HG03460 (cell line): ENCODE measurements around the gene OR51S1.
"Not testable (repeated sequence)": the region's sequence is repeated elsewhere in the genome, so short reads cannot be mapped to it uniquely, and the experiment has no call there.

Experiments used
- ATAC-seq: cut with Tn5 transposase; IDR thresholded peaks from one replicate; pipeline ENCODE4 v1.9.1; 2021; ENCODE audit not compliant: unreplicated experiment

OR51S1 gene, protein sequence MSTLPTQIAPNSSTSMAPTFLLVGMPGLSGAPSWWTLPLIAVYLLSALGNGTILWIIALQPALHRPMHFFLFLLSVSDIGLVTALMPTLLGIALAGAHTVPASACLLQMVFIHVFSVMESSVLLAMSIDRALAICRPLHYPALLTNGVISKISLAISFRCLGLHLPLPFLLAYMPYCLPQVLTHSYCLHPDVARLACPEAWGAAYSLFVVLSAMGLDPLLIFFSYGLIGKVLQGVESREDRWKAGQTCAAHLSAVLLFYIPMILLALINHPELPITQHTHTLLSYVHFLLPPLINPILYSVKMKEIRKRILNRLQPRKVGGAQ

DNA sequence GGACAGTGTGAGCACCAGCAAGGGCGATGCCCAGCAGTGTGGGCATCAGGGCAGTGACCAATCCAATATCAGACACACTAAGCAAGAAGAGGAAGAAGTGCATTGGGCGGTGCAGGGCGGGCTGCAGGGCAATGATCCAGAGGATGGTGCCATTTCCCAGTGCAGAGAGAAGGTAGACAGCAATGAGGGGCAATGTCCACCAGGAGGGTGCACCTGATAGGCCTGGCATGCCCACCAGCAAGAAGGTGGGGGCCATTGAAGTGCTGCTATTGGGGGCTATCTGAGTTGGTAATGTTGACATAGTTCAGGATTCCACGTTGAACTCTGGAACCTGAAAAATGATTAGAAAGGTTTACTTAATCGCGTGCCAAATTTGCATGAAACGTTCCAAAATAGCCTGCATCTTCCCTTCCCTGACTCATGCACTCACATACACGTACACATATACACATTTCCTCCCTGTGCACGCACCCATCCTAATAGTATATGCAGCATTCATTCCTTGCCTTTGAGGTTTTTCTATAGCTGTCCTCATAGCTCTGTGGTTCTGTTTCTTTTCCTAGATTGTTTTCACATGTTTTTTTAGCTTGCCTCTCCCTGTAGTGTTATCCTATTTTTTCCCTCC is at the start of gene OR51S1:
OR51S1 (minus strand) TSS at position 301 of the 625 bp plus-strand sequence; CDS start at position 301, 0 bp downstream.
- no peak for ATAC-seq

DNA sequence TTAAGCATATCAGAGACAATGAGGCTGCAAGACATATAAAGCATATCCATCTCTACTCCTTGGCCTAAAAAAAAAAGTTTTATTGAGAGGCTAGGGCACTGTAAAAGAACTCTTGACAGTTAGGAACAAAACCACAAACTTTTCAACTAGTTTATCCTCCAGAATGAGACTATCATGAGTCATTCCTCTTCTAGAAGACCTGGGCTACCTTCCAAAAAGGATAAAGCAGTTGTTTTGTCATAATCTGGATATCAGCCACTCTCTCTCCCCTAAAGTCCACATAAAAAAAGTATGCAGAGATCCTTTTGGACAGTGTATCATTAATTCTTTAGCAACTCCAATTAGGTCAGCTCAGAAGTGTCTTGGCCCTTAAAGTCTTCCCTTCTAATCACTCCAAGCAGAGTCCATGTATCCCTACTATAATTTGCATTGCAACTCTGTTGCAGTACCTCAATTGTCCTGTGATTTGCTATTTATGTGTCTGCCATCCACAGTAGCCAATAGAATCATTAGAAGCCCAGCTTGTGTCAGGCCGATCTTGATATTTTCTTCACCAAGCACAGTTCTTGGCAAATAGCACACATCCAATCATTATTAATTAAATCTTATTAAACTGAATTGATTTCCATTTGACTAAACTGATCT is 43.1 kb upstream of the OR51S1 start:
- ATAC-seq, result no peak

DNA sequence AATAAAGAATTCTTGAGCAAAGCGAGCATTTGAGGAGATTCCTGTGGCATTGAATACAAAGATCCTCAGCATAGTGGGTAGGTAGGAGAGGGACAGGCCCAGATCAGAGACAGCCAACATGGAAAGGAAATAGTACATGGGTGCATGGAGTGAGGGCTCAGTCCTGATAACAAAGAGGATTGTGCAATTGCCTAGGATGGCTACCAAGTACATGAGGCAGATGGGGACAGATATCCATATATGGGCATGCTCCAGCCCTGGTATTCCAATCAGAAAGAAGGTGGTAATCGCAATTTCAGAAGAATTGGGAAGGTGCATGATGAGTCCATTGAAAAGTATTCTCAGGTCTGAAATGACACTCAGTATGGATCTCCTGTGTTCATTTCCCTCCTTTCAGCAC is 41.3 kb upstream of the OR51S1 start:
- no peak for ATAC-seq

DNA sequence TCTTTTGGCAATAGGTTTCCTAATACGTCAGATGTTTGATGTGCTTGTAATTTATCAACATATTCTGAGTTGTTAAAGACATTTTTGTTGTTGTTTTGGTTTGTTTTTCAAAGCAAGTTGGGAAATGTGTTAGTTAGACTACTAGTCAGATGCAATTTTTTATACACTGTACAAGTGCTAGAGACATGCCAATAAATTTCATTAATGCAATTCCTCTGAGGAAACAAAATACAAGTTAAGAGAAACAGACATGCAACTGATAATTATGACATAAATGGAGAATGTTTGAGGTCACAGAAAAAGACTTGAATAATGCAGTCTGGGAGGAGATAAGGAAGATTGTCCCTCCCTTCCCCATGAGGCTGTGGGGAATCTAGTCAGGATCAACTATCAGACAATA is 38.6 kb upstream of the OR51S1 start:
- ATAC-seq, result no peak

DNA sequence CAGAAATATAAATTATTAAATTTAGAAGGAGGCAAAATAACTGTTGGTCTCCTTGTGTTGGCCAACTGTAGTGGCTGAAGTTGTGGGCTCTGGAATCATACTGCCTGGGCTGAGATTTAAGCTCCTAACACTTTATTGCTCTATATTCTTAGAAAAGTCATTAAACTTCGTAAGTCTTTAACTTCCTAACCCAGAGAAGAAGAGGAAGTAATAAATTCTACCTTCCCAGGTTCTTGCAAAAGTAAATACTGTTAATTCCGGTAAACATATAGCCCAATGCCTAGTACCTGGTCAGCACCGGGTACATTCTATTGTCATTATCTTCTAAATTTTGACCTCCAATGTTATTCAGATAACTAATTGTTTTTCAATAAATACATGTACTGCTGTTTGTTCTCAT is 37.2 kb upstream of the OR51S1 start:
- no peak for ATAC-seq

DNA sequence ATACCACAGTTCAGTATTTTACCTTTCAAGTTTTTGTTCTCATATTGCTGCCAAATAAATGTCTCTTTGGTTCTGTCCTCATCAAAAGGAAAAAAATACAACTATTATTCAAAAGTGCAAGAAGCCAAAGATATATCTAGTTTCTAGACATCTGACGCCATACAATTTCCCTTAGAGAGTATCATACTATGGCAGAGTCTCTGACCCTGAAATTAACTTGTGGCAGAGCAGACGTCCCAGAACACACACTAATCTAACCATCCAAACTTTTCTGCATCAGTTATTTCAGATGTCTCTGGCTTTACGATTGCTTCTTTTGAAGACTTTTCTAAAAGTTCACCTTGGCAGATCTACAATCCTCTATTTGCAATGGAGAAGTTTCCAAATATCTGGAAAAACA is 35.4 kb upstream of the OR51S1 start:
- ATAC-seq, result no peak

DNA sequence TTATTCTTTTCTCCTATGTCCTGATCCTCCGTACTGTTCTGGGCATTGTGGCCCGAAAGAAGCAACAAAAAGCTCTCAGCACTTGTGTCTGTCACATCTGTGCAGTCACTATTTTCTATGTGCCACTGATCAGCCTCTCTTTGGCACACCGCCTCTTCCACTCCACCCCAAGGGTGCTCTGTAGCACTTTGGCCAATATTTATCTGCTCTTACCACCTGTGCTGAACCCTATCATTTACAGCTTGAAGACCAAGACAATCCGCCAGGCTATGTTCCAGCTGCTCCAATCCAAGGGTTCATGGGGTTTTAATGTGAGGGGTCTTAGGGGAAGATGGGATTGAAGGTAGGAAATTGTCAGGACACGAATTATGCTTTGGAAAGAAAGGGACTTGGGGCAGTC is 33.5 kb upstream of the OR51S1 start:
- no peak for ATAC-seq

DNA sequence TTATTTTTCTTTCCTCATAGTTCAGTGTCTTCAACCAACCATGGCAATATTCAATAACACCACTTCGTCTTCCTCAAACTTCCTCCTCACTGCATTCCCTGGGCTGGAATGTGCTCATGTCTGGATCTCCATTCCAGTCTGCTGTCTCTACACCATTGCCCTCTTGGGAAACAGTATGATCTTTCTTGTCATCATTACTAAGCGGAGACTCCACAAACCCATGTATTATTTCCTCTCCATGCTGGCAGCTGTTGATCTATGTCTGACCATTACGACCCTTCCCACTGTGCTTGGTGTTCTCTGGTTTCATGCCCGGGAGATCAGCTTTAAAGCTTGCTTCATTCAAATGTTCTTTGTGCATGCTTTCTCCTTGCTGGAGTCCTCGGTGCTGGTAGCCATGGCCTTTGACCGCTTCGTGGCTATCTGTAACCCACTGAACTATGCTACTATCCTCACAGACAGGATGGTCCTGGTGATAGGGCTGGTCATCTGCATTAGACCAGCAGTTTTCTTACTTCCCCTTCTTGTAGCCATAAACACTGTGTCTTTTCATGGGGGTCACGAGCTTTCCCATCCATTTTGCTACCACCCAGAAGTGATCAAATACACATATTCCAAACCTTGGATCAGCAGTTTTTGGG is 33.0 kb upstream of the OR51S1 start, which contains the start of gene OR51T1:
OR51T1 (plus strand) TSS at position 41 of the 641 bp plus-strand sequence; CDS start at position 41, 0 bp downstream.
- ATAC-seq, result no peak

DNA sequence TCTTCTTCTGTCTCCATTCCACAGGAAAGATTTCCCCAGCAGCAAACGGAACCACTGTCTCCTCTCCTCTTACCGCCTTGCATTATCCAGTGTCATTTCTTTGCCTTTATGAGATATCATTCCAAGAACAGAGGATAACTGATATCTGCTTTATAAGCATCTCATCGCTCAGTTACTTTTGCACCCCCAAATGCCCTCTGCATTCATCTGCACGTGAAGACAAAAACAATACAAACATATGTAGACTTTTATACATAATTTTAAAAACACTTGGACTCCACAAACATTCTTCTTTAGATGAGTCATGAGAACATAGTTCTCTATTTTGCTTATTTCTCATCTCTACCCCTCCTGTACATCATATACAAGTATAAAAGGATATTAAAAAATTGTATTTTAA is 32.2 kb upstream of the OR51S1 start:
- ATAC-seq, result no peak

DNA sequence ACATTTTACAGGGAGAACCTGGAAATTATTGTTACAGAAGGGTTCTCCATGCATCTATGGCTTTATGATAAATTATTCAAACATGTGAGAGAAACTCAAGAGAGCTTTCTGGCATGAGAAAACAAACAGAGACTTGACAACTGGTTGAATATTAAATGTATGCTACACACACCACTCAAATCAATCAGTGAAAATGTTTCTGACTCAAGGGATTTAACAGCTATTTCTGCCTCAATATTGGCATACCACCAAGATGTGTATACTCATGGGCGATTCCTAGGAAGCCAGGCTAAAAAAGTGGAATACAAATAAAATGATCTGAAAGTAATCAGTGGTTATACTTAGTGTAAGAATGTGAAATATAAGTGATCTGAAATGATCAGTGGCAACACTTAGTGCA is 16.8 kb upstream of the OR51S1 start:
- ATAC-seq, result no peak

DNA sequence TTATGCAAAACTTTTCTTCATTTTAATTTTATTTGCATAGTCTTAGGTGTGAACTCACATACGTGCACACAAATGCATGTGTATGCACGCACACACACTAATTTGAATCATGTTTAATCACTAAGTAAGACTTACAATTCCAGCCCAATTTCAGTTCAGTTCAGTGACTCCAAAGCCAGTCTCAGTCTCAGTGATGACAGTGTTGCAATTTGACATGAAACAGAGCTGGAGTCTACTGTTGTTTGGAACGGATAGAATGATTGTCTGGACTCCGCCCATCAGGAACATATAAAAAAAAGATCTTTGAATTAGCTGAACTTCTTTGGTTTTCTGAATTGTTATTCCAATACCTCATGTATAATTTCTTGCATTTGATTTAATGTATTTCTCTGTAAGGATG is 14.9 kb upstream of the OR51S1 start:
- ATAC-seq, result no peak

DNA sequence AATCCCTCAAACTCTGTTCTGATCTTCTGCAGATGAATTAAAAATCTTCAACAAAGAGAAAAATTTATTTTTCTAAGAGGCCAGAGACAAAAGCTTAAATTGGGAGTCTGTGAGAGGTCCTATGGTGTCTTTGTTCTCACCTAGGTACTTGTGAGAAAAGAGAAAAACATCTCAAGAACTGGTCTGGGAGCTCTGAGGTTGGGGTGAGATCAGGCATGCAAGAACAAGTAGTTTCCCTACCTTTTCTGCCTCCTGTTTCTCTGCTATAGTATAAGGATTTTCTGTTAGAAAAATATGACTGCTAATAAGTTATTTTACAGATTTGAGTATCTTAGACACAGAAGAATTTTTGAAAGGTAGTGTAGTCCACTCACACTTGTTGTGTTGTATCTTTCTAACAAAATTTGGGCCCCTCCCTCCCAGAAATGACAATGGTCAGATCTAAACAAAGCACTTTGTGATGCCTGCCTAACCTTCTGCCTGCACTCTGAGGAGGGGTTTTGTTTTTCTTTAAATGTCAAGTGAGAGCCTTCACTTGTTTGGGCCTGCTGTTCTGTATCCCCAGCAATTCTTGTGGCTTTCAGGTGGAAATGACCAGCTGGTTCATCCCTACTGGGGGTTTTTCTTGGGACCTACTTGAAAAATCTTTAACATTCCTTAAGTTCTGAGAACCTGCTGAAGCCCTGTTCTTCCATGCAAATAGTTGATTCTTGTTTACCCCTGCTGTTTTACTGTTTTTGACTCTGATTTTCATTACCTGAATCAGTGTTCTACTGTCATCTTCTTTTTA is 13.6 kb upstream of the OR51S1 start:
- no peak for ATAC-seq

DNA sequence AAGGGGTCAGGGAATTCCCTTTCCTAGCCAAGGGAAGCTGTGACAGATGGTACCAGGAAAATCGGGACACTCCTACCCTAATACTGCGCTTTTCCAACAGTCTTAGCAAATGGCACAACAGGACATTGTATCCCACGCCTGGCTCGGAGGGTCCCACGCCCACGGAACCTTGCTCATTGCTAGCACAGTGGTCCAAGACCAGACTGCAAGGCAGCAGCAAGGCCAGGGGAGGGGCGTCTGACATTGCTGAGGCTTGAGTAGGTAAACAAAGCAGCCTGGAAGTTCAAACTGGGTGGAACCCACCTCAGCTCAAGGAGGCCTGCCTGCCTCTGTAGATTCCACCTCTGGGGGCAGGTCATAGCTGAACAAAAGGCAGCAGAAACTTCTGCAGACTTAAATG is 5.3 kb upstream of the OR51S1 start:
- ATAC-seq, result not testable (repeated sequence)

DNA sequence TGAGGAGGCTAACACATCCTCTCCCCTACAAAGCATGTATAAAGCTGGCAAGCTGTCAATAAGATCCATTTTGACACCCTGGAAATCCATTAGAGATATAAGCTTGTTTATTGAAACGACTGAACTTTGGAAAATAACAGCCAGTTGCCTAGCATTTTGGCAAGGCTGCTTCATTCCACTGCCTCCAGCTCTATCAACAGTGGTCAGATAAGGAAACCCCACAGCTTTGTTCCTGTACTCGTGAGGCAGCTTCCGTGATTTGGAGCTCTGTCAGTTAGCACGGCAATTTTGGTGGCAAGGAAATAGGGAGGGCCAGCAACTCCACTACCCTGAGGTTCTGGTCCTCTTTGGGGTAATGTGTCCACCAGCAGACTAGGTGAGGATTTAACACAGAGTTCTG is 2.0 kb upstream of the OR51S1 start:
- no peak for ATAC-seq

DNA sequence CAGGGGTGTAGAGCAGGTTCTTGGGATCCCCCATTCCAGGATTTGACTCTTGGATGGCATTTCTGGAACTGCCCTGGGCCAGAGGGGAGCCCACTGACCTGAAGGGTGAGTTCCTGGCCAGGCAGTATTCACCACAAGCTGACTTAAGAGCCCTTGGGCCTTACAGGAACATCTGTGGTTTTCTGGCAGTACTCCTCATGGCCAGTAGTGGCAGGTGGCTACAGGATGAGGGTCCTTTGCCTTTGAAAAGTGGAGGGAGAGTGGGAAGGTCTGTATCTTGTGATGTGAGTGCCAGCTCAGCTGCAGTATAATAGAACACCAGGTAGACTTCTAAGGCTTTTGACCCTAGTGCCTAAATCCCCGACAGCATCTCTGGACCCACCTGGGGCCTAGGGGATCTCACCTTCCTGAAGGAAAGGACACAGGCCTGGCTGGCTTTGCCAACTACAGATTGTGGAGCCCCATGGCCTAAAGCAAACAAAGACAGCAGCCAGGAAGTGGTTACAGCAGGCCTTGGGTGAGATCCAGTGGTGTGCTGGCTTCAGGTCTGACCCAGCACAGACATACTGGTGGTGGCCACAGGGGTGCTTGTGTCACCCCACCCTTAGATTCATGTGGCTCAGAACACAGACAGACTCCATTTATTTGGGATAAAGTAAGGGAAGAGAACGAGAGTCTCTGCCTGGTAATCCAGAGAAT is 9.0 kb downstream of the OR51S1 start:
- ATAC-seq, result no peak

DNA sequence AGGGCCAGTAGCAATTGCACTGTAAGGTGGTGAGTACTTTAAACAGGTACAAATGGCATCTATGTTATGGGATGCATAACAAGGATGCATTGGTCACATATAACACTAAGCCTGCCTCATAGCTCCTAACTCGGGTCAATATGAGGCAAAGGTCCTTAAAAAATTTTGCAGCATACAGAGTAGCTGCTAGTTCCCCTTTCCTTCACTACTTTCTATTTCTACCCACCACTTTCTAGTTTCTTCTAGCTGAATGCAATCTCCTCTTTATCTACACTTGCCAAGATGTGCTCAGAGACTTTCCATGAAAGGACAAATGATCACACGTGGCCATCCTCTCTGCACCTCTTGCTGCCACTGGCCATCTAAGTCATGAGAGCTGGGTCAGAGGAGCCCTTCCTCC is 18.1 kb downstream of the OR51S1 start:
- no peak for ATAC-seq

DNA sequence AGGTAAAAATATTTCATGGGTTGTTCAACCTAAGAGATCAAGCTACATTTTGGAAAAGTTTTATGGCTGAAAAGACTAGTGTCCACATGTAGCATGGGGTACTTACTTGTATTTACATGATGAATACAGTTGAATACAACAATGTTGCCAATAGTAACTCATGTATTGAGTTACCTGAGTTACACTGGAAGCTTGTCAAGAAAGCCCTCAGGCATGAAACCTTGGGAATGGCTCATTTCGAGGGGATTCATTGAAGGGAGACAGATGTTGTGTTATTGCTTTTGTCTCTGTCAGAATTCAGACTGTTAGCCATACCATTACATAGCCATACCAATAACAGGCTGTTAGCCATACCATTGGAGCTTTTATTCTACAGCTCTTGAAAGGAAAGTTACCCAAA is 18.7 kb downstream of the OR51S1 start:
- ATAC-seq, result no peak

DNA sequence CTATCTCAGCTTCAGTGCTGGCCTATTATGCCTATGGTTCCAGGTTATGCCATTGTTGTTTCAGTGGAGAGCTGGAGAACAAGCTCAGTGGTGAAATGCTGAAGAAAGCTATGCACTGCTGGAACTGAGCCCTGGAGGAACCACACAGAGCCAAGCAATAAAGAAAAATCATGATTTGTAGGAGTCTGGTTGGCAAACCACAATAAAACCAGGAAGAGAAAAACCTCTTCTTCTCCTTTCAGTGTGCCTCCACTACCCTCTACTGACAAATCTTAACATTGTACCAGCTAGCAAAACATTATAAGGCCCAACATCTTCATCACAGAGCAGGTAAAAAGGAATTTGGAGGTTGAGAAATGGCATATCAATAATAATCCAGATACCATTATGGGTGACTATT is 22.6 kb downstream of the OR51S1 start:
- no peak for ATAC-seq

DNA sequence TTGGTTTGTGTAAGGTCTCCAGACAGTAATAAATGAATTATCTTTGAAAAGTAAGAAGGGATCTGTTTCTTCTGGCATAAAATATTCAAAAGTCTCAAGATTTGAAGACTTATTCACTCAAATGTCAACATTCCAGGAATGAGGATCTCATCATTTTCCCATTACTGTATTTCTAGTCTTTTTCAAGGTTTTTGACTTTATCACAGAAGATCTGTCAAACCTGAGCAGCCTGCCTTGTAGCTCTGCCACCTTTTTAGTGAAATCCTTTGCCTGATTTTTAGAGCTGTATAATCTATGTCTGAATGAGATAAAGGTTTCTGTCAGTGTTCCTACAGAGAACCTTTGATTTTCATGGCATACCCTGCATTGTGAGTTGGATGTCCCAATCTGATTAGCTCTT is 23.9 kb downstream of the OR51S1 start:
- ATAC-seq, result no peak

DNA sequence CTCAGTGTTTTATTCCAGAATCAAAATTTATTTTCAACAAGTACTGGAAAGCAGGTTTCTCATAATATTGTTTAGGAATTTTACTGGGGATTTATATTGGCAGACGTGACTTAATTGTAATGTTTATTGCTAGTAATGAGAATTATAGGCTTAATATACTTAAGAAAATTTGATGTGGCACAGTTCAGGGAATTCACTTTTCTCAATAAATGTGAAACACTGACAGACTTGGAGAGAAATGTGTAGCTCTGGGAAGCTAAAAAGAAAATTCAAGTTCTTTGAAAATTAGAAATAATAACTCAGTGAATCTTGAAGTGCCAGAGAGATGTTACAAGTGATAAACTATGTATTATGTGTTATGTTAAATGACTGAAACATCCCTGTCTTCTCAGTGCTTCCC is 28.0 kb downstream of the OR51S1 start, which contains the start of gene OR51F2:
OR51F2 (plus strand) TSS at position 301 of the 400 bp plus-strand sequence. CDS start 101 bp downstream, outside the sequence.
- no peak for ATAC-seq
